HFFc6 (cell line): ENCODE measurements around the gene GSS. TPM values are rescaled to one million over a fixed set of nuclear protein-coding genes. Genes with fewer than 3 reads are reported as not detected.

Source experiments
- DNase-seq: peaks from one replicate; pipeline ENCODE4 v3.0.0-alpha.2; 2018
- H3K27ac Mint-ChIP-seq: 2 replicates; pipeline ENCODE4 v1.8.0; 2020; ENCODE audit warnings: mild to moderate bottlenecking, mixed read lengths
- H3K27me3 Mint-ChIP-seq: 2 replicates; pipeline ENCODE4 v1.8.0; 2021; ENCODE audit warnings: mild to moderate bottlenecking, moderate library complexity, mixed read lengths; ENCODE audit not compliant: insufficient read depth
- H3K36me3 Mint-ChIP-seq: 2 replicates; pipeline ENCODE4 v1.8.0; 2021; ENCODE audit warnings: low read depth, mixed read lengths
- H3K4me1 Mint-ChIP-seq: 2 replicates; pipeline ENCODE4 v1.8.0; 2020; ENCODE audit warnings: low read depth, mixed read lengths
- H3K4me3 Mint-ChIP-seq: 2 replicates; pipeline ENCODE4 v1.8.0; 2020; ENCODE audit warnings: mild to moderate bottlenecking, moderate library complexity, mixed read lengths
- H3K9me3 Mint-ChIP-seq: 2 replicates; pipeline ENCODE4 v1.8.0; 2020; ENCODE audit warnings: mild to moderate bottlenecking, mixed read lengths
- CTCF ChIP-seq: fragments of 200-600 bp; sonication (generic); IDR thresholded peaks from 2 replicates; pipeline ENCODE4 v1.5.0; 2021; ENCODE audit warnings: antibody characterized with exemption, mild to moderate bottlenecking
- total RNA-seq, 6 experiments: library from RNA; stranded (reverse); fragmentation: NEBNext Ultra II Directional; extraction: Animal tissue kit (Norgen Biotek cat#: 25700); gene quantifications; 2 replicates in 1 of 6; 3 replicates in 5 of 6; pipeline ENCODE4 v1.2.3, GENCODE V29; 2021

Gene GSS
- total RNA-seq, 6 experiments from 2014 or later, result 72.1 to 86.8 (median 76.6) TPM

GRCh38 chr20:34928411-34928810 lies 27.2 kb downstream of the GSS start:
- DNase-seq, result no peak
- peaks cover 28% of the 10 kb centered on the region for H3K4me1 Mint-ChIP-seq
- peaks cover 46% of the 10 kb centered on the region for H3K36me3 Mint-ChIP-seq
- no peak overlapping the region for H3K4me3 Mint-ChIP-seq
- H3K27me3 Mint-ChIP-seq, result no peaks in the 10 kb centered on the region; the same call in 1 of the 2 replicates
- peak overlapping the region; percentile 82 for H3K27ac Mint-ChIP-seq
- TF ChIP-seq CTCF, result no peak
- H3K9me3 Mint-ChIP-seq, result no peaks in the 10 kb centered on the region

- TF ChIP-seq CTCF, result no peak
- peaks cover 40% of the 10 kb centered on the region for H3K36me3 Mint-ChIP-seq
- peak overlapping the region; percentile 82 for H3K27ac Mint-ChIP-seq
Observed at GRCh38 chr20:34927736-34928135, 27.9 kb downstream of the GSS start.

GRCh38 chr20:34926581-34926980 lies 29.0 kb downstream of the GSS start:
- Mint-ChIP-seq H3K4me3 (no peak overlapping the region), H3K36me3 (peaks cover 33% of the 10 kb centered on the region), H3K9me3 (no peaks in the 10 kb centered on the region), H3K4me1 (peaks cover 28% of the 10 kb centered on the region), H3K27ac (peak overlapping the region; percentile 54; the same call in 1 of the 2 replicates), H3K27me3 (no peaks in the 10 kb centered on the region; the same call in none of the 2 replicates)
- DNase-seq, result no peak
- no peak for TF ChIP-seq CTCF

More at GRCh38 chr20:34927736-34928135, 27.9 kb downstream of the GSS start:
- peak; percentile 84 for DNase-seq
- Mint-ChIP-seq H3K4me3 (no peak overlapping the region), H3K9me3 (no peaks in the 10 kb centered on the region), H3K27me3 (no peaks in the 10 kb centered on the region; the same call in 1 of the 2 replicates), H3K4me1 (peaks cover 28% of the 10 kb centered on the region)

- no peak for DNase-seq
- Mint-ChIP-seq H3K9me3 (no peaks in the 10 kb centered on the region), H3K4me1 (peaks cover 28% of the 10 kb centered on the region), H3K27me3 (no peaks in the 10 kb centered on the region; the same call in none of the 2 replicates), H3K36me3 (peaks cover 30% of the 10 kb centered on the region), H3K27ac (no peak overlapping the region), H3K4me3 (no peak overlapping the region)
- TF ChIP-seq CTCF, result no peak
Observed at GRCh38 chr20:34925981-34926380, 29.6 kb downstream of the GSS start.

- Mint-ChIP-seq H3K4me1 (peaks cover 28% of the 10 kb centered on the region), H3K27me3 (no peaks in the 10 kb centered on the region; the same call in none of the 2 replicates), H3K9me3 (no peaks in the 10 kb centered on the region), H3K4me3 (no peak overlapping the region), H3K27ac (no peak overlapping the region; the same call in 1 of the 2 replicates), H3K36me3 (peaks cover 28% of the 10 kb centered on the region)
- DNase-seq, result no peak
- TF ChIP-seq CTCF, result no peak
Observed at GRCh38 chr20:34925341-34925740, 30.3 kb downstream of the GSS start.

- peaks cover 27% of the 10 kb centered on the region for H3K4me1 Mint-ChIP-seq
- no peak overlapping the region for H3K27ac Mint-ChIP-seq
- no peak overlapping the region for H3K4me3 Mint-ChIP-seq
- no peak for DNase-seq
- H3K27me3 Mint-ChIP-seq, result peaks cover 1% of the 10 kb centered on the region
- H3K9me3 Mint-ChIP-seq, result no peaks in the 10 kb centered on the region
- TF ChIP-seq CTCF, result no peak
- H3K36me3 Mint-ChIP-seq, result peaks cover 29% of the 10 kb centered on the region
Observed at GRCh38 chr20:34923414-34923813, 32.2 kb downstream of the GSS start.
